HCT116 (cell line): Measurements from ENCODE around the gene WASF1. TPM values are rescaled to one million over a fixed set of nuclear protein-coding genes. Genes with fewer than 3 reads are reported as not detected.

ENCODE experiments used
- ATAC-seq: fragments of 200-7000 bp; cut with Tn5 transposase; 2 replicates; pipeline ENCODE4 v1.9.1; 2020; ENCODE audit warnings: mild to moderate bottlenecking, moderate library complexity
- BruUV-seq: library from RNA; stranded (reverse); fragments of 400-500 nt; replicated peaks from 2 replicates; lab custom pipeline; 2021; lab: Mats Ljungman, UMichigan
- CTCF ChIA-PET: fragments of 300-600 bp; sonication (Branson Sonifier 250); formaldehyde crosslinking; loops from one replicate; lab custom pipeline; 2021; ENCODE audit warnings: antibody characterized with exemption; lab: Charles Lee
- POLR2A ChIA-PET: fragments of 300-600, 350-600 bp; sonication (Branson Sonifier 250); formaldehyde crosslinking; loops from one replicate; lab custom pipeline; 2021; ENCODE audit warnings: antibody characterized with exemption; lab: Charles Lee
- RAD21 ChIA-PET, 2 experiments: fragments of 300-600 bp; sonication (Branson Sonifier 250); formaldehyde crosslinking; loops; one replicate each; lab custom pipeline; 2023; ENCODE audit warnings: low total read pairs in 2 of 2; ENCODE audit not compliant: uncharacterized antibody in 2 of 2, unreplicated experiment in 2 of 2, low non-redundant PET in 1 of 2; lab: Charles Lee
- DNase-seq: peaks from one replicate; pipeline ENCODE4 v3.0.0-alpha.2; 2010; ENCODE audit warnings: low read depth, low spot score
- H2AFZ ChIP-seq: fragments of 200-600 bp; shearing (Covaris generic), sonication (generic); 2 replicates; pipeline ENCODE4 v1.6.1; 2017; ENCODE audit warnings: low read depth, mixed run types, mixed read lengths, antibody characterized with exemption, low read length; ENCODE audit not compliant: poor library complexity, severe bottlenecking
- H3K27ac ChIP-seq: 2 replicates; pipeline ENCODE4 v1.5.1; 2012; ENCODE audit warnings: low read depth, low read length
- H3K27me3 ChIP-seq: fragments of 200-600 bp; sonication (generic); 2 replicates; pipeline ENCODE4 v1.6.1; 2016; ENCODE audit warnings: mixed run types, low read length, mixed read lengths; ENCODE audit not compliant: insufficient read depth
- H3K36me3 ChIP-seq, 2 experiments: fragments of 200-500 bp in 1 of 2; fragments of 200-600 bp in 1 of 2; sonication (Bioruptor generic) in 1 of 2; sonication (generic) in 1 of 2; 2 replicates each; pipeline versions ENCODE4 v1.5.1 to v1.6.1; 2014 to 2016; ENCODE audit warnings: low read length in 2 of 2, inconsistent platforms in 1 of 2, mixed read lengths in 1 of 2, mixed run types in 1 of 2; ENCODE audit not compliant: insufficient read depth in 2 of 2, control insufficient read depth in 1 of 2
- H3K4me1 ChIP-seq, 2 experiments: fragments of 200-600 bp in 1 of 2; sonication (generic) in 1 of 2; 2 replicates each; pipeline versions ENCODE4 v1.5.1 to v1.6.1; 2012 to 2017; ENCODE audit warnings: low read length in 2 of 2, inconsistent platforms in 1 of 2, mild to moderate bottlenecking in 1 of 2, mixed read lengths in 1 of 2, mixed run types in 1 of 2, moderate library complexity in 1 of 2; ENCODE audit not compliant: insufficient read depth in 2 of 2, control insufficient read depth in 1 of 2
- H3K4me2 ChIP-seq: fragments of 200-600 bp; sonication (generic); 2 replicates; pipeline ENCODE4 v1.6.1; 2017; ENCODE audit warnings: mixed run types, low read length, mixed read lengths
- H3K4me3 ChIP-seq, 2 experiments: fragments of 200-600 bp in 1 of 2; sonication (generic) in 1 of 2; replicated peaks in 1 of 2; 2 replicates each; pipeline ENCODE4 v1.5.1; 2011 to 2016; ENCODE audit warnings: low read length in 2 of 2, control low read depth in 1 of 2, low read depth in 1 of 2, mild to moderate bottlenecking in 1 of 2, mixed read lengths in 1 of 2, mixed run types in 1 of 2
- H3K79me2 ChIP-seq: fragments of 200-600 bp; sonication (generic); 2 replicates; pipeline ENCODE4 v1.6.1; 2017; ENCODE audit warnings: mild to moderate bottlenecking, mixed run types, low read length, moderate library complexity, mixed read lengths; ENCODE audit not compliant: insufficient read depth
- H3K9ac ChIP-seq: fragments of 200-600 bp; sonication (generic); 2 replicates; pipeline ENCODE4 v1.6.1; 2016; ENCODE audit warnings: low read length, mixed read lengths
- H3K9me2 ChIP-seq: fragments of 200-600 bp; sonication (generic), shearing (Covaris generic); 2 replicates; pipeline ENCODE4 v1.6.1; 2017; ENCODE audit warnings: mixed run types, mild to moderate bottlenecking, moderate library complexity; ENCODE audit not compliant: insufficient read depth
- H3K9me3 ChIP-seq, 2 experiments: fragments of 200-500 bp in 1 of 2; fragments of 200-600 bp in 1 of 2; sonication (Bioruptor generic) in 1 of 2; sonication (generic) in 1 of 2; 2 replicates each; pipeline ENCODE4 v1.6.1; 2014 to 2017; ENCODE audit warnings: low read length in 2 of 2, mixed read lengths in 2 of 2, inconsistent platforms in 1 of 2, low read depth in 1 of 2, mild to moderate bottlenecking in 1 of 2, mixed run types in 1 of 2, moderate library complexity in 1 of 2; ENCODE audit not compliant: control insufficient read depth in 1 of 2, insufficient read depth in 1 of 2
- H4K20me1 ChIP-seq: fragments of 200-600 bp; sonication (generic), shearing (Covaris generic); 2 replicates; pipeline ENCODE4 v1.6.1; 2017; ENCODE audit warnings: mixed run types, mild to moderate bottlenecking, moderate library complexity; ENCODE audit not compliant: insufficient read depth
- ATF3 ChIP-seq: IDR thresholded peaks from 2 replicates; pipeline ENCODE4 v1.6.1; 2012
- CBX3 ChIP-seq: IDR thresholded peaks from 2 replicates; pipeline ENCODE4 v1.6.1; 2012; ENCODE audit warnings: low read depth
- CEBPB ChIP-seq: IDR thresholded peaks from 2 replicates; pipeline ENCODE4 v1.6.1; 2012; ENCODE audit warnings: low read depth
- ELF1 ChIP-seq: IDR thresholded peaks from 2 replicates; pipeline ENCODE4 v1.6.1; 2012; ENCODE audit warnings: low read depth, borderline replicate concordance
- EZH2 ChIP-seq: fragments of 200-600 bp; sonication (generic); IDR thresholded peaks from 2 replicates; pipeline ENCODE4 v1.6.1; 2017; ENCODE audit warnings: antibody characterized with exemption, mixed run types
- FOSL1 ChIP-seq: IDR thresholded peaks from 2 replicates; pipeline ENCODE4 v1.6.1; 2012; ENCODE audit warnings: low read depth
- JUND ChIP-seq: IDR thresholded peaks from 2 replicates; pipeline ENCODE4 v1.6.1; 2012
- POLR2AphosphoS5 ChIP-seq: IDR thresholded peaks from 2 replicates; pipeline ENCODE4 v1.6.1; 2011; ENCODE audit warnings: mild to moderate bottlenecking, low read depth, low read length, moderate library complexity
- SP1 ChIP-seq: IDR thresholded peaks from 2 replicates; pipeline ENCODE4 v1.6.1; 2012; ENCODE audit warnings: low read depth
- SRF ChIP-seq: IDR thresholded peaks from 2 replicates; pipeline ENCODE4 v1.6.1; 2012; ENCODE audit warnings: low read depth
- TCF7L2 ChIP-seq: IDR thresholded peaks from 2 replicates; pipeline ENCODE4 v1.7.0; 2011; ENCODE audit warnings: borderline replicate concordance, inconsistent platforms; ENCODE audit not compliant: insufficient read depth, insufficient read length; ENCODE audit errors: extremely low read depth
- YY1 ChIP-seq: IDR thresholded peaks from 2 replicates; pipeline ENCODE4 v1.6.1; 2011; ENCODE audit warnings: low read length, low read depth, moderate library complexity, mild to moderate bottlenecking; ENCODE audit not compliant: insufficient replicate concordance; ENCODE audit errors: extremely low read depth
- ZBTB33 ChIP-seq: IDR thresholded peaks from 2 replicates; pipeline ENCODE4 v1.6.1; 2011; ENCODE audit warnings: mild to moderate bottlenecking, low read length, moderate library complexity; ENCODE audit not compliant: insufficient replicate concordance; ENCODE audit errors: extremely low read depth
- ZFX ChIP-seq: fragments of 450-650 bp; IDR thresholded peaks from 2 replicates; pipeline ENCODE4 v1.6.1; 2017
- intact Hi-C: fragments of 100-400 bp; cut with micrococcal nuclease; formaldehyde crosslinking; loops from 2 replicates; pipeline ENCODE4 v1.10.0; 2022
- total RNA-seq: library from RNA; stranded (reverse); gene quantifications from one replicate; pipeline ENCODE4 v1.2.1, GENCODE V29; 2021; ENCODE audit not compliant: unreplicated experiment
- TF ChIP-seq, protein P1 (sequence below): IDR thresholded peaks from 2 replicates; pipeline ENCODE4 v1.6.1; 2012; ENCODE audit warnings: low read depth

WASF1 gene
- total RNA-seq, 1 experiment from 2014 or later: 25.9 TPM

DNA sequence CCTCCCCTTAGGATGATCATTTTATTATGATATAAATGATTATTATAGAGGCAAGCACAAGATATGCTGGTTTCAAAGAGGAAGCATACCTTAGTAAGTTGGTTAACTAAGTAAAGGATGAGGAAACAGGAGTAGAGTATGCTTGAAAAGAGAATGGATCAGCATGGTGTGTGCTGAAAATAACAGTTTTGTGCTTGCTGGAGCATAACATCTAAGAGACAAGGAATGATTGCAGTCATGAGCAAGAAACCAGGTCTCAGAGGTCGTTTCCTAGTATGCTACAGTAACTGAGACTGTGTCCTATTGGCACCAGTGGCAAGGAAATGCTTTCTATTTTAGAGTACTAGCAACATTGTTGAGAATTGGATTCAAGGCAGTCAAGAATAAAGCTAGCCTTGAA, 34.9 kb upstream of the WASF1 start (continued):
- TF ChIP-seq TCF7L2: no peak
- no peak for TF ChIP-seq ELF1
- no peak for TF ChIP-seq YY1
- no peak for TF ChIP-seq SRF
- TF ChIP-seq, protein P1, sequence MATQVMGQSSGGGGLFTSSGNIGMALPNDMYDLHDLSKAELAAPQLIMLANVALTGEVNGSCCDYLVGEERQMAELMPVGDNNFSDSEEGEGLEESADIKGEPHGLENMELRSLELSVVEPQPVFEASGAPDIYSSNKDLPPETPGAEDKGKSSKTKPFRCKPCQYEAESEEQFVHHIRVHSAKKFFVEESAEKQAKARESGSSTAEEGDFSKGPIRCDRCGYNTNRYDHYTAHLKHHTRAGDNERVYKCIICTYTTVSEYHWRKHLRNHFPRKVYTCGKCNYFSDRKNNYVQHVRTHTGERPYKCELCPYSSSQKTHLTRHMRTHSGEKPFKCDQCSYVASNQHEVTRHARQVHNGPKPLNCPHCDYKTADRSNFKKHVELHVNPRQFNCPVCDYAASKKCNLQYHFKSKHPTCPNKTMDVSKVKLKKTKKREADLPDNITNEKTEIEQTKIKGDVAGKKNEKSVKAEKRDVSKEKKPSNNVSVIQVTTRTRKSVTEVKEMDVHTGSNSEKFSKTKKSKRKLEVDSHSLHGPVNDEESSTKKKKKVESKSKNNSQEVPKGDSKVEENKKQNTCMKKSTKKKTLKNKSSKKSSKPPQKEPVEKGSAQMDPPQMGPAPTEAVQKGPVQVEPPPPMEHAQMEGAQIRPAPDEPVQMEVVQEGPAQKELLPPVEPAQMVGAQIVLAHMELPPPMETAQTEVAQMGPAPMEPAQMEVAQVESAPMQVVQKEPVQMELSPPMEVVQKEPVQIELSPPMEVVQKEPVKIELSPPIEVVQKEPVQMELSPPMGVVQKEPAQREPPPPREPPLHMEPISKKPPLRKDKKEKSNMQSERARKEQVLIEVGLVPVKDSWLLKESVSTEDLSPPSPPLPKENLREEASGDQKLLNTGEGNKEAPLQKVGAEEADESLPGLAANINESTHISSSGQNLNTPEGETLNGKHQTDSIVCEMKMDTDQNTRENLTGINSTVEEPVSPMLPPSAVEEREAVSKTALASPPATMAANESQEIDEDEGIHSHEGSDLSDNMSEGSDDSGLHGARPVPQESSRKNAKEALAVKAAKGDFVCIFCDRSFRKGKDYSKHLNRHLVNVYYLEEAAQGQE: no peak

- POLR2A ChIA-PET: no interaction called here
Observed at GRCh38 chr6:110211753-110212152, 32.3 kb upstream of the WASF1 start.

More at GRCh38 chr6:110211753-110212152, 32.3 kb upstream of the WASF1 start:
- no peak overlapping the region for H3K27ac ChIP-seq
- ATAC-seq: no peak
- H3K79me2 ChIP-seq: no peaks in the 10 kb centered on the region
- no peaks in the 10 kb centered on the region for H3K9me3 ChIP-seq
- intact Hi-C loops: no loop called here
- TF ChIP-seq EZH2 (no peak), SP1 (no peak), ZFX (no peak), POLR2AphosphoS5 (no peak), CBX3 (no peak), JUND (no peak), ELF1 (no peak), CEBPB (no peak), FOSL1 (no peak), ZBTB33 (no peak), ATF3 (no peak)
- TF ChIP-seq, all 23 proteins: peak for 0
- Histone ChIP-seq H2AFZ (no peak overlapping the region), H3K9ac (no peak overlapping the region), H3K4me1 (no peaks in the 10 kb centered on the region; a peak in 1 of 4 replicates), H3K4me3 (no peak overlapping the region), H4K20me1 (no peaks in the 10 kb centered on the region), H3K36me3 (peaks cover 12 to 19% of the 10 kb centered on the region in 2 experiments; a peak in 3 of 4 replicates), H3K27me3 (no peaks in the 10 kb centered on the region), H3K9me2 (no peaks in the 10 kb centered on the region), H3K4me2 (no peak overlapping the region)
- no TSS peak for BruUV-seq
- CTCF ChIA-PET: no interaction called here
- DNase-seq: no peak
- RAD21 ChIA-PET: no interaction called here
